Inflammatory macrophage (primary cell): ENCODE measurements around the gene LAMC2.

Experiments used
- DNase-seq, 2 donors: peaks; one replicate each; pipeline ENCODE4 v3.0.0-alpha.2; 2020 to 2022

The LAMC2 gene

DNA sequence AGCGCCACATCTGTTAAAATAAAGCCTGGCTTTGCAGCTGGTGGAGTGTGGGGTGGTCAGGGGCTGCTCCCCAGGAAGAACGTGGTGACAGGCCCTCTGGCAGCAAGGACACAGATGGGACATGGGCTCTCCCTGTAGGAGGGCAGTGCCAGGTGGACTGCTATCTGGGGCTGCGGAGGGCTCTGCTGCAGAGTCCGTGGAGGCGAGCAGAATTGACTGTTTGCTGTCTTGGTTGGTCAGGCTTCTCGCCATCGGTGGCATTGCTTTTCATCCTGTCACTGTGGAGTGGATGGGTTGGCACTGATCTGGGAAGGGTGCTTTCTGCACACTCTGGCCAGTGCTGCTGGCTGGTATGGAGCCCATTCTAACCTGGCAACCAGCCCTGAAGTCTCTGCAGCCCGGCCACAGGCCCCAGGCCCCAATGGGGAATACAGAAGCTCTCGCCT, 103.0 kb downstream of the LAMC2 start:
- no peak for DNase-seq

DNA sequence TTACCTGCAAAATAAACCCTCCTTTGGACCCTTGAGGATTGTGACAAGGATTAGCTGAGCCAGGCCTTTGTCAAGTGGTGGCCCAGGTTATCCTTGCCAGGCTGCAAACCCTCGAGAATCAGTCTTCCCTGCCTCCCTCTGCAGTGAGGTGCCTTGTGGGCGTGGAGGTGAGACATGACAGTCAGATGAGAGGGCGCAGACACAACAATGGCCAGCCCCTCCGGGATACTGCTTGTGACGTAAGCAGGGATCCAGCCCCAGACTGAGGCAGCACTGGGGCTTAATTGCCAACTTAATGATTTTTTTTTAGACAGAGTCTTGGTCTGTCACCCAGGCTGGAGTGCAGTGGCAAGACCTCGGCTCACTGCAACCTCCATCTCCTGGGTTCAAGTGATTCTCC, 104.6 kb downstream of the LAMC2 start:
- DNase-seq = no peak

GRCh38 chr1:183291216-183291762, 105.2 kb downstream of the LAMC2 start:
- no peak for DNase-seq

DNA sequence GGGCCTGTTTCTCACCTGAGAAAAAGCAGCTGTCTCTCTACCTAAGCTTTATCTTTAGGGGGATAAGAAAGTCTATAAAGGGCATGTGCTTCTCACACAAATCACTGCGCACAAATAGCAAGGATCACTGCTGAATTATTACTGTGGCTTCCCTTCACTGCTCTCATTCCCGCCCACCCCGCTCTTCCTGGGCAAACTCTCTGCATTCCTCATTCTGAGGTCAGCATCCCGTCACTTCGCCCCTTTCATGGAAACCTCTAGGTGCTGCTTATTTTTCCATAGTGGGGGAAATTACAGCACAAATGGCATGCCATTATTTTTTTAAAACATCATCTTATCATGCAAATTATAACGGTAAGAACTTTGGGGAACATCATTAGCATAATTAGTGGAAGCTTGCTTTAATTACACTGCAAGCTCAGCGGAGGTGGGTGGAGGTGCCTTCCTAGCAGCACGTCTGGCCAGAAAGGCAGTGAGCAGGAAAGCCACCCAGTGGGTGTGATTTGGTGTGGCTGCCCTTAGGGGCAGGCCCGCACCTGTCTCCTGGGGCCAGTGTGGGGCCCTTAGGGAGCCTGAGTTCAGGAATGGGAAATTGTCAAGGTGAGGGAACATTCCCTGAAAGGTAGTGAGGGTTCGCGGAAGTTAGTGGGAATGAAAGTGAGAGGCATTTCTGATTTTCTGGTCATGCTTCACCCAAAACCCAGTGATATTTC, 105.9 kb downstream of the LAMC2 start:
- DNase-seq = no peak

DNA sequence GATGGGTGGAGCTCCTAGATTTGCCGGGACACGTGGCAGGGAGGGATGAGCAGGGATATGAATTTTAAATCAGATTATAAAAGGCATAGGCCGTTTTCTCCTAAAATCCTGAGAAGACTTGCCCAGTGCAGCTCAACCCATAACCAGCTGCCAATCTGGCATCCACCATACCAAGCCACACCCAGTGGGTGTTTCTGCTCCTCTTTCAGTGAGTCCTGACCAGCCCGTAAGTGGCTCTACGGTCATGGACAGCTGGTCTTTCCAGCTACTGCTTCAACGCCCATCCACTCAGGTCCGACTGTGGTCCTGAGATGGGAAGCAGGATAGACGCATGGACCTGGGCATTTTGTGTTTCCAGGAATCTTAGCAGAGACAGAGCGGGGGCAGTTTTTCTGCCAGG, 107.2 kb downstream of the LAMC2 start:
- DNase-seq = no peak

DNA sequence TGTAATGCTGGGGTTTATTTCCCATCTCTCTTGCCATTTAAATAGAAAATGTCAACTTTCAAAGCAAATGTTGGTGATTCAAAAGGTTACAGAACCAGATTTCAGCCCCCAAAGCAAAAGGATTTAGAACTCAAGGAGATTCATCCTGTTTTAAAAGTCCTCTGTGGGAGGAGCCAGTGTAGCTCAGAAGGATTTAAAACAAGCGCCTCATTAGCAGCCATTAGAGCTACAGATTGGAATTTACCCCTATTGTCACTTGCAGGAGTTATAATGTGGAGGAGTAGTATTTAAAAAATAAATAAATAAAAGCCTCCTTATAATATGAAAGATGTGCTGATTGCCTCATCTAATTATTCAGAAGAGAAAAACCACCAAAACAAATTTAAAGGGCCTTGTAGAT, 107.8 kb downstream of the LAMC2 start:
- no peak for DNase-seq
